HG03565 (cell line): Measurements from ENCODE around the gene ARHGAP10.

ENCODE experiments used
- ATAC-seq: cut with Tn5 transposase; IDR thresholded peaks from one replicate; pipeline ENCODE4 v1.9.1; 2021; ENCODE audit warnings: mild to moderate bottlenecking, moderate library complexity; ENCODE audit not compliant: unreplicated experiment

ARHGAP10 gene

GRCh38 chr4:148060264-148061140 lies 328.6 kb downstream of the ARHGAP10 start:
- no peak for ATAC-seq

- no peak for ATAC-seq
Observed at GRCh38 chr4:148061141-148061481, 329.2 kb downstream of the ARHGAP10 start.

- no peak for ATAC-seq
Observed at GRCh38 chr4:148061795-148062194, 329.9 kb downstream of the ARHGAP10 start.

- ATAC-seq = no peak
Observed at GRCh38 chr4:148062301-148062950, 330.5 kb downstream of the ARHGAP10 start.

GRCh38 chr4:148064451-148064850 lies 332.6 kb downstream of the ARHGAP10 start:
- no peak for ATAC-seq

- no peak for ATAC-seq
Observed at GRCh38 chr4:148065075-148065474, 333.2 kb downstream of the ARHGAP10 start.

- ATAC-seq = no peak
Observed at GRCh38 chr4:148067301-148067916, 335.5 kb downstream of the ARHGAP10 start.

GRCh38 chr4:148068065-148068911 lies 336.4 kb downstream of the ARHGAP10 start:
- no peak for ATAC-seq

- ATAC-seq = no peak
Observed at GRCh38 chr4:148069086-148069894, 337.4 kb downstream of the ARHGAP10 start.

GRCh38 chr4:148069895-148070178 lies 337.9 kb downstream of the ARHGAP10 start:
- ATAC-seq = no peak

GRCh38 chr4:148071009-148071408 lies 339.1 kb downstream of the ARHGAP10 start:
- ATAC-seq = no peak

- ATAC-seq = no peak
Observed at GRCh38 chr4:148072789-148073188, 340.9 kb downstream of the ARHGAP10 start.

GRCh38 chr4:148073349-148073748 lies 341.5 kb downstream of the ARHGAP10 start:
- no peak for ATAC-seq

GRCh38 chr4:148074462-148074861 lies 342.6 kb downstream of the ARHGAP10 start:
- no peak for ATAC-seq

- ATAC-seq = no peak
Observed at GRCh38 chr4:148075438-148075837, 343.6 kb downstream of the ARHGAP10 start.

GRCh38 chr4:148076964-148077363 lies 345.1 kb downstream of the ARHGAP10 start:
- no peak for ATAC-seq

- no peak for ATAC-seq
Observed at GRCh38 chr4:148077581-148077980, 345.7 kb downstream of the ARHGAP10 start.

- no peak for ATAC-seq
Observed at GRCh38 chr4:148078061-148078460, 346.2 kb downstream of the ARHGAP10 start.

- no peak for ATAC-seq
Observed at GRCh38 chr4:148079961-148080360, 348.1 kb downstream of the ARHGAP10 start.

GRCh38 chr4:148081267-148081666 lies 349.4 kb downstream of the ARHGAP10 start:
- ATAC-seq = no peak
